Vagina (tissue), 2 donors: ENCODE data around the gene XPC. TPM values are rescaled to one million over a fixed set of nuclear protein-coding genes. Genes with fewer than 3 reads are reported as not detected.

Experiments used
- DNase-seq, 2 donors: peaks; one replicate each; pipeline ENCODE4 v3.0.0-alpha.2; 2017; ENCODE audit errors: extremely low spot score in 2 of 2
- H3K27ac ChIP-seq: fragments of 200-600 bp; sonication (generic); one replicate; pipeline ENCODE4 v1.5.1; 2019
- H3K27me3 ChIP-seq: fragments of 200-600 bp; sonication (generic); one replicate; pipeline ENCODE4 v1.5.1; 2019
- H3K36me3 ChIP-seq, 2 donors: fragments of 200-600 bp; sonication (generic); one replicate each; pipeline ENCODE4 v1.5.1; 2017 to 2019
- H3K4me1 ChIP-seq: fragments of 200-600 bp; sonication (generic); one replicate; pipeline ENCODE4 v1.5.1; 2019
- H3K4me3 ChIP-seq, 2 donors: fragments of 200-600 bp; sonication (generic); 1 replicate in 1 of 2; 2 replicates in 1 of 2; pipeline ENCODE4 v1.5.1; 2016 to 2019
- H3K9me3 ChIP-seq: fragments of 200-600 bp; sonication (generic); one replicate; pipeline ENCODE4 v1.5.1; 2019
- CTCF ChIP-seq, 3 experiments: fragments of 450-650 bp in 2 of 3; fragments of 200-600 bp in 1 of 3; sonication (generic) in 1 of 3; IDR thresholded peaks; one replicate each; pipeline ENCODE4 v1.5.1; 2017 to 2019; ENCODE audit warnings: antibody characterized with exemption in 3 of 3, mild to moderate bottlenecking in 2 of 3, moderate library complexity in 2 of 3
- POLR2A ChIP-seq, 2 donors: fragments of 450-650 bp; IDR thresholded peaks; one replicate each; pipeline ENCODE4 v1.6.1; 2017; ENCODE audit warnings: antibody characterized with exemption in 2 of 2, mild to moderate bottlenecking in 2 of 2, moderate library complexity in 2 of 2
- POLR2AphosphoS5 ChIP-seq, 2 donors: sonication (generic); formaldehyde crosslinking; IDR thresholded peaks; one replicate each; pipeline ENCODE4 v1.9.0; 2017; ENCODE audit warnings: antibody characterized with exemption in 2 of 2, mild to moderate bottlenecking in 2 of 2, low read depth in 1 of 2; ENCODE audit not compliant: insufficient read depth in 1 of 2
- intact Hi-C: fragments of 100-400 bp; cut with DNase I; formaldehyde crosslinking; loops from one replicate; pipeline ENCODE4 v1.15.1; 2023
- total RNA-seq: library from RNA; depleted of rRNA; stranded (reverse); fragments of >200 nt; gene quantifications from one replicate; pipeline ENCODE4 v1.2.3, GENCODE V29; 2016

Gene XPC
- total RNA-seq, 1 donor from 2014 or later: 33.6 TPM

- intact Hi-C loops: no loop called here
- no peak for DNase-seq
- peaks cover 0 to 71% of the 10 kb centered on the region in 2 donors for H3K36me3 ChIP-seq
- H3K27ac ChIP-seq: no peak overlapping the region
- no peaks in the 10 kb centered on the region for H3K27me3 ChIP-seq
- H3K9me3 ChIP-seq: no peaks in the 10 kb centered on the region
- TF ChIP-seq POLR2A (IDR thresholded peaks at IDR 0.05): no peak
- TF ChIP-seq POLR2AphosphoS5 (IDR thresholded peaks at IDR 0.05; ENCODE audit: insufficient read depth in 1 of 2, low read depth in 1 of 2): no peak
- TF ChIP-seq CTCF (IDR thresholded peaks at IDR 0.05): no peak
- peaks cover 4% of the 10 kb centered on the region for H3K4me1 ChIP-seq
- no peak overlapping the region for H3K4me3 ChIP-seq
These were observed 7.8 kb downstream of the XPC start for GRCh38 chr3:14170531-14171159.

- Histone ChIP-seq H3K36me3 (peaks cover 4 to 79% of the 10 kb centered on the region in 2 donors), H3K4me3 (no peak overlapping the region), H3K9me3 (no peaks in the 10 kb centered on the region), H3K27ac (no peak overlapping the region), H3K4me1 (no peaks in the 10 kb centered on the region), H3K27me3 (no peaks in the 10 kb centered on the region)
- intact Hi-C loops: no loop called here
- TF ChIP-seq POLR2AphosphoS5 (IDR thresholded peaks at IDR 0.05; ENCODE audit: insufficient read depth in 1 of 2, low read depth in 1 of 2) (no peak), CTCF (IDR thresholded peaks at IDR 0.05) (no peak), POLR2A (IDR thresholded peaks at IDR 0.05) (no peak)
- DNase-seq: no peak
These were observed 8.5 kb downstream of the XPC start for GRCh38 chr3:14169871-14170270.

- no peak for DNase-seq
- no peak for TF ChIP-seq CTCF (IDR thresholded peaks at IDR 0.05)
- TF ChIP-seq POLR2AphosphoS5 (IDR thresholded peaks at IDR 0.05; ENCODE audit: insufficient read depth in 1 of 2, low read depth in 1 of 2): no peak
- TF ChIP-seq POLR2A (IDR thresholded peaks at IDR 0.05): no peak
- intact Hi-C loops: no loop called here
- Histone ChIP-seq H3K4me1 (no peaks in the 10 kb centered on the region), H3K36me3 (peaks cover 4 to 84% of the 10 kb centered on the region in 2 donors), H3K9me3 (no peaks in the 10 kb centered on the region), H3K27ac (no peak overlapping the region), H3K27me3 (no peaks in the 10 kb centered on the region), H3K4me3 (no peak overlapping the region)
These were observed 9.0 kb downstream of the XPC start for GRCh38 chr3:14169435-14169834.

- TF ChIP-seq POLR2AphosphoS5 (IDR thresholded peaks at IDR 0.05; ENCODE audit: insufficient read depth in 1 of 2, low read depth in 1 of 2): no peak
- no peak for TF ChIP-seq POLR2A (IDR thresholded peaks at IDR 0.05)
- TF ChIP-seq CTCF (IDR thresholded peaks at IDR 0.05): no peak
- no peak for DNase-seq
- H3K4me3 ChIP-seq: no peak overlapping the region
- peaks cover 4 to 99% of the 10 kb centered on the region in 2 donors for H3K36me3 ChIP-seq
- intact Hi-C loops: no loop called here
- no peaks in the 10 kb centered on the region for H3K9me3 ChIP-seq
- no peaks in the 10 kb centered on the region for H3K4me1 ChIP-seq
- H3K27me3 ChIP-seq: no peaks in the 10 kb centered on the region
- no peak overlapping the region for H3K27ac ChIP-seq
These were observed 11.4 kb downstream of the XPC start for GRCh38 chr3:14166877-14167603.

GRCh38 chr3:14162178-14162577 is 16.2 kb downstream of the XPC start:
- TF ChIP-seq POLR2AphosphoS5 (IDR thresholded peaks at IDR 0.05; ENCODE audit: insufficient read depth in 1 of 2, low read depth in 1 of 2): no peak
- no peaks in the 10 kb centered on the region for H3K27me3 ChIP-seq
- no peak for DNase-seq
- no peaks in the 10 kb centered on the region for H3K4me1 ChIP-seq
- H3K36me3 ChIP-seq: peaks cover 7 to 99% of the 10 kb centered on the region in 2 donors
- H3K4me3 ChIP-seq: no peak overlapping the region
- intact Hi-C loops: no loop called here
- peaks cover 9% of the 10 kb centered on the region for H3K9me3 ChIP-seq
- no peak overlapping the region for H3K27ac ChIP-seq
